Measurements from ENCODE around the gene CD200R1.
"Not testable (repeated sequence)": the region's sequence is repeated elsewhere in the genome, so short reads cannot be mapped to it uniquely, and the experiment has no call there.

The CD200R1 gene

GRCh38 chr3:112965656-112966055 lies 9.2 kb downstream of the CD200R1 start:
- no peak overlapping the region for H3K4me3 ChIP-seq (ENCODE audit: low read length)
- no peak for TF ChIP-seq ZNF274 (IDR thresholded peaks at IDR 0.05; ENCODE audit: low read depth, low read length)

- no peak for TF ChIP-seq ZNF274 (IDR thresholded peaks at IDR 0.05; ENCODE audit: low read depth, low read length)
Observed at GRCh38 chr3:112963683-112964082, 11.2 kb downstream of the CD200R1 start.

GRCh38 chr3:112958811-112959560 lies 15.9 kb downstream of the CD200R1 start:
- no peak overlapping the region for H3K4me3 ChIP-seq (ENCODE audit: low read length)

More at GRCh38 chr3:112963683-112964082, 11.2 kb downstream of the CD200R1 start:
- no peak overlapping the region for H3K4me3 ChIP-seq (ENCODE audit: low read length)

GRCh38 chr3:112956351-112956750 lies 18.6 kb downstream of the CD200R1 start:
- no peak overlapping the region for H3K4me3 ChIP-seq (ENCODE audit: low read length)

More at GRCh38 chr3:112958811-112959560, 15.9 kb downstream of the CD200R1 start:
- TF ChIP-seq ZNF274 (IDR thresholded peaks at IDR 0.05; ENCODE audit: low read depth, low read length) = no peak

GRCh38 chr3:112948346-112948838 lies 26.5 kb downstream of the CD200R1 start:
- no peak overlapping the region for H3K4me3 ChIP-seq (ENCODE audit: low read length)
- TF ChIP-seq ZNF274 (IDR thresholded peaks at IDR 0.05; ENCODE audit: low read depth, low read length) = no peak

More at GRCh38 chr3:112956351-112956750, 18.6 kb downstream of the CD200R1 start:
- no peak for TF ChIP-seq ZNF274 (IDR thresholded peaks at IDR 0.05; ENCODE audit: low read depth, low read length)

- no peak for TF ChIP-seq ZNF274 (IDR thresholded peaks at IDR 0.05; ENCODE audit: low read depth, low read length)
Observed at GRCh38 chr3:112931736-112932521, 43.0 kb downstream of the CD200R1 start.

GRCh38 chr3:112930771-112931170 lies 44.1 kb downstream of the CD200R1 start:
- H3K4me3 ChIP-seq (ENCODE audit: low read length) = no peak overlapping the region

More at GRCh38 chr3:112931736-112932521, 43.0 kb downstream of the CD200R1 start:
- H3K4me3 ChIP-seq (ENCODE audit: low read length) = no peak overlapping the region

GRCh38 chr3:112925969-112926368 lies 48.9 kb downstream of the CD200R1 start:
- H3K4me3 ChIP-seq (ENCODE audit: low read length) = no peak overlapping the region; the same call in 1 of the 2 replicates
- TF ChIP-seq ZNF274 (IDR thresholded peaks at IDR 0.05; ENCODE audit: low read depth, low read length) = no peak

More at GRCh38 chr3:112930771-112931170, 44.1 kb downstream of the CD200R1 start:
- no peak for TF ChIP-seq ZNF274 (IDR thresholded peaks at IDR 0.05; ENCODE audit: low read depth, low read length)

- no peak for TF ChIP-seq ZNF274 (IDR thresholded peaks at IDR 0.05; ENCODE audit: low read depth, low read length)
- H3K4me3 ChIP-seq (ENCODE audit: low read length) = no peak overlapping the region
Observed at GRCh38 chr3:112925560-112925959, 49.3 kb downstream of the CD200R1 start.

- H3K4me3 ChIP-seq (ENCODE audit: low read length) = not testable (repeated sequence)
Observed at GRCh38 chr3:112919541-112919940, 55.4 kb downstream of the CD200R1 start.

- H3K4me3 ChIP-seq (ENCODE audit: low read length) = no peak overlapping the region
- no peak for TF ChIP-seq ZNF274 (IDR thresholded peaks at IDR 0.05; ENCODE audit: low read depth, low read length)
Observed at GRCh38 chr3:112908252-112908651, 66.7 kb downstream of the CD200R1 start.

- no peak for TF ChIP-seq ZNF274 (IDR thresholded peaks at IDR 0.05; ENCODE audit: low read depth, low read length)
- H3K4me3 ChIP-seq (ENCODE audit: low read length) = no peak overlapping the region
Observed at GRCh38 chr3:112904786-112905185, 70.1 kb downstream of the CD200R1 start.

GRCh38 chr3:112900113-112900512 lies 74.8 kb downstream of the CD200R1 start:
- H3K4me3 ChIP-seq (ENCODE audit: low read length) = no peak overlapping the region
- TF ChIP-seq ZNF274 (IDR thresholded peaks at IDR 0.05; ENCODE audit: low read depth, low read length) = no peak

GRCh38 chr3:112897791-112898190 lies 77.1 kb downstream of the CD200R1 start:
- no peak overlapping the region for H3K4me3 ChIP-seq (ENCODE audit: low read length)
- no peak for TF ChIP-seq ZNF274 (IDR thresholded peaks at IDR 0.05; ENCODE audit: low read depth, low read length)

- H3K4me3 ChIP-seq (ENCODE audit: low read length) = no peak overlapping the region
- no peak for TF ChIP-seq ZNF274 (IDR thresholded peaks at IDR 0.05; ENCODE audit: low read depth, low read length)
Observed at GRCh38 chr3:112894258-112894657, 80.6 kb downstream of the CD200R1 start.
